ENCODE results near the gene MIF4GD.
"Not testable (repeated sequence)": the region's sequence is repeated elsewhere in the genome, so short reads cannot be mapped to it uniquely, and the experiment has no call there.

The MIF4GD gene

DNA sequence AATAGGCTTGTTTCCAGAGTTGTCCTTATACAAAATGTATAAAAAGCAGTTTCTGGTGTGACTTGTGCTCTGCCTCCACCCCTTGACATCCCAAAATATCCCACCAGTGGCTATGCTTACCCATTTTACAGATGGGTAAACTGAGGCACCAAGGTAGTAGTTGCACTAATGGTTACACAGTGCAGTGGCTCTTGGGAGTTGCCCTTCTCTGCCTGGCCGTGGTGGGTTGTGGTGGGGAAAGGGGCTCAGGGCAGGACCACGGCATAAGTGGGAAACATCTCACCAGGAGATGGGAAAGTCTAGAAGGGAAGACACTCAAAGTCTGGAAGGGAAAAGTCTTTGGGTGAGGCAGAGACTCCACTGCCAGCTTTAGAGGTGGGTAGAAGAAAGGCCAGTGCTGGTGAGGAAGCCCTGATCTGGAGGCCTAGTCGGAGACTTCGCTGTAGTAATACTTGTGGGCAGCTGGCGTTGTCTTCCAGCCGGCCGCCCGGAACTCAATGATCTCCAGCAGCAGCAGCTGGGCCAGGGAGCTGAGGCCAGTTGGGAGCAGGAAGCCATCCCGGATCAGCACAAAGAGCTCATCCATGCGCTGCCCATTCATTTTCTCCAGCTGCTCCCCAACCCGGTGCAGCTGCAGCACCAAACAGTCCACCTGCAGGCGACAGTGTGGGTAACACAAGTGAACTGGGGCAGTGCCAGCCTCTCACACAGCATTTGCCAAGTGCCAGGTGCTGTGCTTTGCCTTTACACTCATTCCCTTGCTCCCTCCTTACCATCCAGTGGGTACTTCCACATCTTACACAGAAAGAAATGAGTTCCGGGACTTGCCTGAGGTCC, 4.5 kb downstream of the MIF4GD start:
- in situ Hi-C loops (cut with HindIII; ENCODE audit: low pct_ligation_motif_present, low pct_unique_long_range_greater_than_20kb, low sequenced_read_pairs), result no loop called here
- DNase-seq, result no peak

GRCh38 chr17:75265614-75266315, 5.3 kb downstream of the MIF4GD start:
- DNase-seq, result no peak
- in situ Hi-C loops (cut with HindIII; ENCODE audit: low pct_ligation_motif_present, low pct_unique_long_range_greater_than_20kb, low sequenced_read_pairs), result no loop called here

DNA sequence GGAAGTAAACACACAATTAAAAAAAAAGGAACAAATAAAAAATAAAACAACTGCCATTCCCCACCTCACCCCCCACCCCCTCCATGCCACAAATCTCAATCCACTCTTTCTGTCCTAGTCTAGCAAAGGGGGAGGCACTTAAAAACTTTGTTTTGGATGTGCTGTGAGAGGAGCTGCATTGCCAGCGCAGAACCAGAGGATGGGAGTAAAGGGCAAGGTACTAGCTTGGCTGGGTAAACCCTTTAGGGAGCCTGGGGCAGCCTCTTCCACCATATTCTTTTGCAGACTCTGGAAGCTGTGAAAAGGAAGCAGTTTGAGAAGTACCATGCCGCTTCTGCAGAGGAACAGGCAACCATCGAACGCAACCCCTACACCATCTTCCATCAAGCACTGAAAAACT, 8.0 kb downstream of the MIF4GD start:
- DNase-seq, result no peak
- in situ Hi-C loops (cut with HindIII; ENCODE audit: low pct_ligation_motif_present, low pct_unique_long_range_greater_than_20kb, low sequenced_read_pairs), result no loop called here

GRCh38 chr17:75262112-75262606, 8.9 kb downstream of the MIF4GD start:
- in situ Hi-C loops (cut with HindIII; ENCODE audit: low pct_ligation_motif_present, low pct_unique_long_range_greater_than_20kb, low sequenced_read_pairs), result no loop called here
- peak; percentile 55 for DNase-seq

GRCh38 chr17:75261336-75262111, 9.5 kb downstream of the MIF4GD start, which contains the start of the genes GGA3 and MRPS7:
GGA3 (minus strand) TSS chr17:75261606; CDS start chr17:75261587, 19 bp downstream.
MRPS7 (plus strand) TSS chr17:75261879; CDS start chr17:75261901, 22 bp downstream.
- in situ Hi-C loops (cut with HindIII; ENCODE audit: low pct_ligation_motif_present, low pct_unique_long_range_greater_than_20kb, low sequenced_read_pairs), result no loop called here
- DNase-seq, result peak; percentile 96

DNA sequence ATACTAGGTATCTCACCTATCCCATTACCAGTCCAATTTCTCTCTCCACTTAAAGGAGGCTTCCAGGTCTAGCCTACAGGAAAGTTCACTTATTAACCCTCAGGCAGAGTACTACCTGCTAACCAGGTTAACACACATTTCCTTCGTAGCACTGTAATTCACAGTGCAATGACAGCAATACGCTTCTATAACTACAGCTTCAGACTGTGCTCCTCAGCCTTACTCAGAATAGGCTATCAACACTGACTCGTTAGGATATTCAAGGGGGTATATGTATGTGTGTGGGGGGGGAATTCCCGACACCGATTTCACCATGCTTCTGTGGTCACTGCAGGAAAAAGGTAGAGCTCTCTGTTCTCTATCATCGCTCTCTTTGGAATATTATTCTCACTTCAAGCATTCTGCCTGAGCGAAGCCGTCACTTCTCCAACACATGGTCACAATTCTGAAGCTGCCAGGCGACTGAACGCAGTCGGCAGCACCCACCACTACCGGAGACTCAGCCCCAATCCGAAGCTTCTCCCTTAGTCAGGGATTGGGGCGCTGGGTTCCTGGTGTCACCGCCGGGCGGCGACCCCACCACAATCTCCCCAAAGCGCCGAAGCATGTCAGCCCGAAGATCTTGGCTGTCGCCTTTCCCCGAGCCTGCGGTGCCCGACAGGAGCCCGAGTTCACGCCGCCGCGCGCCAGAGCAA, 10.2 kb downstream of the MIF4GD start:
- in situ Hi-C loops (cut with HindIII; ENCODE audit: low pct_ligation_motif_present, low pct_unique_long_range_greater_than_20kb, low sequenced_read_pairs), result no loop called here
- DNase-seq, result no peak

GRCh38 chr17:75257228-75257627, 13.8 kb downstream of the MIF4GD start:
- in situ Hi-C loops (cut with HindIII; ENCODE audit: low pct_ligation_motif_present, low pct_unique_long_range_greater_than_20kb, low sequenced_read_pairs); DNase-seq: not testable (repeated sequence)

GRCh38 chr17:75255954-75256698, 14.9 kb downstream of the MIF4GD start:
- in situ Hi-C loops (cut with HindIII; ENCODE audit: low pct_ligation_motif_present, low pct_unique_long_range_greater_than_20kb, low sequenced_read_pairs); DNase-seq: not testable (repeated sequence)

DNA sequence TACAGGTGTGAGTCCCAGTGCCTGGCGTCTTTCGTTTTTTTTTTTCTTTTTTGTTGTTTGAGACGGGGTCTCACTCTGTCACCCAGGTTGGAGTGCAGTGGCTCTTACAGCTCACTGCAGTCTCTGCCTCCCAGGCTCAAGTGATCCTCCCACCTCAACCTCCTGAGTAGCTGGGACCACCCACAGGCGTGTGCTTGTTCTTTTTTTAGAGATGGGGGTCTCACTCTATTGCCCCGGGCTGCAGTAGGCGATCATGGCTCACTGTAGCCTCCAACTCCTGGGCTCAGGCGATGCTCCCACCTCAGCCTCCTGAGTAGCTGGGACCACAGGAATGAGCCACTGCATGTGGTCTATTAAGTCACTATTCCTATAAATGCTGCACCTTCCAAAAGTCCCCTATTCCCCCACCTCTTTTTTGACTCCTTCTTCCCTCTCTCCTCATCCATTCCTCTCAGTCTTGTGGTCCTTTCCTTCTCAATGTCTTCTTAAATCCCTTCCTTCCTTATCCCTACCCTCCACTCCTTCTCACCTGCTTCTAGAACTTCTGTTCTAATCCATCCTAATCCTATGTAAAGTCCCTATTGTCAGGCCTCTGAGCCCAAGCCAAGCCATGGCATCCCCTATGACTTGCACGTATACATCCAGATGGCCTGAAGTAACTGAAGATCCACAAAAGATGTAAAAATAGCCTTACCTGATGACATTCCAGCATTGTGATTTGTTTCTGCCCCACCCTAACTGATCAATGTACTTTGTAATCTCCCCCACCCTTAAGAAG, 18.8 kb downstream of the MIF4GD start:
- DNase-seq, result no peak
- in situ Hi-C loops (cut with HindIII; ENCODE audit: low pct_ligation_motif_present, low pct_unique_long_range_greater_than_20kb, low sequenced_read_pairs), result no loop called here

- no peak for DNase-seq
- in situ Hi-C loops (cut with HindIII; ENCODE audit: low pct_ligation_motif_present, low pct_unique_long_range_greater_than_20kb, low sequenced_read_pairs), result no loop called here
These were observed 21.0 kb downstream of the MIF4GD start for GRCh38 chr17:75250009-75250471.

- DNase-seq, result no peak
- in situ Hi-C loops (cut with HindIII; ENCODE audit: low pct_ligation_motif_present, low pct_unique_long_range_greater_than_20kb, low sequenced_read_pairs), result no loop called here
These were observed 21.5 kb downstream of the MIF4GD start for GRCh38 chr17:75249564-75249963.

GRCh38 chr17:75246404-75246803, 24.6 kb downstream of the MIF4GD start:
- no peak for DNase-seq
- in situ Hi-C loops (cut with HindIII; ENCODE audit: low pct_ligation_motif_present, low pct_unique_long_range_greater_than_20kb, low sequenced_read_pairs), result no loop called here

- in situ Hi-C loops (cut with HindIII; ENCODE audit: low pct_ligation_motif_present, low pct_unique_long_range_greater_than_20kb, low sequenced_read_pairs), result no loop called here
- no peak for DNase-seq
These were observed 26.0 kb downstream of the MIF4GD start for GRCh38 chr17:75245011-75245410.

DNA sequence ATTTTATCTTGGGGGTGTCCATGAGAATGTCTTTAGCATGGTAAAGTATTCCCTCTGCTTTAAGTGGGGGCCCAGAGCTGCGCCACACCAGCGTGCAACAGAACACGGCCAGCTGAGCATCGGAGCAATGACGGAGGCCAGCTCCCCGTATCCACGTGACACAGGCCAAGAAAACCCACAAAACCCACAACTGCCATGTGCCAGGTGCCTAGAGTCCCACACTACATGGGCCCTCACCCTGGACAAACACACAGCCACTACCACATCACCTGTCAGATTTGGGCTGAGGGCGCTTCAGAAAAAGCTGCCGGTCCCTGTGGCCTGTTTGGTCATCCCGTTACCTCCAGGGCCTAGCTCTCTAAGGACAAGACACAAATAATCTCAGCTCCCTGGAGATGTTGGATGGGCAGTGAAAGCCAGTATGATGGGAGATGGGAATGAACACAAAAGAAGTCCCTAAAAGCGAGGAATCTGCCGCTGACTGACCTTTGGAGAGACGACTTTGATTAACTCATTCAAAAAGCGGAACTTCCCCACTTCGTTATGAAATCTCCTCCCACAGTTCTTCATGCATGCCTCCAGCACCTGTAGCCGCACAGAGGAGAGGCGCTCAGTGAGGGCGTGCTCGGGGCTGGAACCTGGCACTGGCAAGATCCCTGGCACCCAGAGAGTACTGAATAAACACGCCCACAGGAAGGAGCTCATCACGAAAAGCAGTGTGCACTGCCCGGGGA, 26.7 kb downstream of the MIF4GD start:
- in situ Hi-C loops (cut with HindIII; ENCODE audit: low pct_ligation_motif_present, low pct_unique_long_range_greater_than_20kb, low sequenced_read_pairs), result no loop called here

DNA sequence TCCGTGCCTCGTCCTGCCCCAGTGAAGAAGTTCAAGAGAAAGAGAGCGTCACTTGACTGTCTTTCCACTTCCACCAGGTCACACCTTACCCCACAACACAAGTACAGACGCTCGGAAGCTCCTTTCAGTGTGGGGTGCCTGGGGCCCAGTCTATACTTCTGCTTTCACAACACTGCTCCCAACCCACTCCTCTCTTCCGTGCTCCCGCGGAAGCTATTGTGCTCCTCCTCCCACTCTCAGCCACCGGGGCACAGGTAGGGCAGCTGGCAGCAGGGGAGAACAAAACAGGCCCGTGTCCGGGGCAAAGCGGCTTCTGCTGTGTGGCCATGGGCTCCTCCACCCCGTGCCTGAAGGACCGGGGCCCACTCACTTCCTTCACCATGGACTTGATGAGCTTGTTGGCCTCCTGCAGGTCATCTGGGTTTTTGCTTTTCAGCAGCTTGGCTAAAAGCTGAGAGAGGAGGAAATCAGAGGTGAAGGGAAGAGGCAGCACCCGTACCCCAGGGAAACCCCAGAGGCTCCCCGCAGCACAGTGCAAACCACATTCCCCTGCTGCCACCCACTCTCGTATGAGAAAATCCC, 28.5 kb downstream of the MIF4GD start:
- in situ Hi-C loops (cut with HindIII; ENCODE audit: low pct_ligation_motif_present, low pct_unique_long_range_greater_than_20kb, low sequenced_read_pairs), result no loop called here
- no peak for DNase-seq

More for the DNA sequence above, 26.7 kb downstream of the MIF4GD start:
- DNase-seq, result no peak

- in situ Hi-C loops (cut with HindIII; ENCODE audit: low pct_ligation_motif_present, low pct_unique_long_range_greater_than_20kb, low sequenced_read_pairs), result no loop called here
- no peak for DNase-seq
These were observed 29.0 kb downstream of the MIF4GD start for GRCh38 chr17:75241996-75242460.
